HepG2 (cell line): ENCODE results near the gene FMC1. TPM values are rescaled to one million over a fixed set of nuclear protein-coding genes. Genes with fewer than 3 reads are reported as not detected.

ENCODE experiments used
- ATAD3A ChIP-seq: sonication (generic); formaldehyde crosslinking; IDR thresholded peaks from 2 replicates; pipeline ENCODE4 v1.4.0; 2020; ENCODE audit warnings: missing genetic modification reagents
- HDAC2 ChIP-seq: sonication (generic); formaldehyde crosslinking; IDR thresholded peaks from 2 replicates; pipeline ENCODE4 v1.4.0; 2020; ENCODE audit warnings: missing genetic modification reagents
- HMG20B ChIP-seq: conservative IDR thresholded peaks from 2 replicates; pipeline ENCODE4 v1.6.1; 2016; ENCODE audit warnings: missing genetic modification reagents, missing compliant biosample characterization
- HMGA1 ChIP-seq: sonication (generic); formaldehyde crosslinking; conservative IDR thresholded peaks from 2 replicates; pipeline ENCODE4 v1.4.0; 2020; ENCODE audit warnings: missing genetic modification reagents
- NR2F6 ChIP-seq, 2 experiments: IDR thresholded peaks; 2 replicates each; pipeline ENCODE4 v1.6.1; 2016; ENCODE audit warnings: antibody characterized with exemption in 1 of 2, mild to moderate bottlenecking in 1 of 2
- RAD51 ChIP-seq: fragments of 450-650 bp; IDR thresholded peaks from 2 replicates; pipeline ENCODE4 v1.6.1; 2016; ENCODE audit warnings: borderline replicate concordance
- RFX5 ChIP-seq: IDR thresholded peaks from 2 replicates; pipeline ENCODE4 v1.6.1; 2011; ENCODE audit warnings: low read depth, low read length, improper control_type of control experiment
- ZBTB7A ChIP-seq: sonication (generic); formaldehyde crosslinking; IDR thresholded peaks from 2 replicates; pipeline ENCODE4 v1.8.0; 2022; ENCODE audit warnings: mild to moderate bottlenecking, missing genetic modification reagents
- ZNF343 ChIP-seq: sonication (generic); formaldehyde crosslinking; IDR thresholded peaks from 2 replicates; pipeline ENCODE4 v1.4.0; 2020; ENCODE audit warnings: mild to moderate bottlenecking, missing genetic modification reagents
- polyA plus RNA-seq, 8 experiments: library from polyadenylated mRNA; depleted of rRNA in 3 of 8; stranded (reverse) in 7 of 8; unstranded in 1 of 8; fragments of >200 nt; fragmentation: Illumina TruSeq in 4 of 8; extraction: Trizol in 4 of 8; gene quantifications; 2 replicates each; pipeline versions ENCODE4 v1.2.1 to v1.2.3, GENCODE V29; 2011 to 2016; ENCODE audit warnings: low read depth in 4 of 8, missing spikeins in 1 of 8, mixed read lengths in 1 of 8; ENCODE audit not compliant: insufficient read depth in 1 of 8
- total RNA-seq, 5 experiments: library from RNA; depleted of rRNA; stranded (reverse); fragments of >200 nt; fragmentation: Illumina TruSeq; extraction: Trizol; gene quantifications; 2 replicates each; pipeline ENCODE4 v1.2.3, GENCODE V29; 2016; ENCODE audit warnings: low read depth in 1 of 5
- TF ChIP-seq, protein P1 (sequence below): sonication (generic); formaldehyde crosslinking; IDR thresholded peaks from 2 replicates; pipeline ENCODE4 v1.4.0; 2020; ENCODE audit warnings: mild to moderate bottlenecking, missing genetic modification reagents, borderline replicate concordance
- TF ChIP-seq, protein P2 (sequence below): sonication (generic); formaldehyde crosslinking; IDR thresholded peaks from 2 replicates; pipeline ENCODE4 v1.5.0; 2020; ENCODE audit warnings: missing genetic modification reagents, mild to moderate bottlenecking, borderline replicate concordance
- TF ChIP-seq, protein P3 (sequence below): IDR thresholded peaks from 2 replicates; pipeline ENCODE4 v1.6.1; 2018; ENCODE audit warnings: missing genetic modification reagents, mild to moderate bottlenecking, missing compliant biosample characterization
- TF ChIP-seq, protein P4 (sequence below): IDR thresholded peaks from 2 replicates; pipeline ENCODE4 v1.6.1; 2012; ENCODE audit warnings: low read depth, low read length, improper control_type of control experiment
- TF ChIP-seq, protein P5 (sequence below): sonication (generic); formaldehyde crosslinking; conservative IDR thresholded peaks from 2 replicates; pipeline ENCODE4 v1.8.0; 2022; ENCODE audit warnings: missing genetic modification reagents
- TF ChIP-seq, protein P6 (sequence below): sonication (generic); formaldehyde crosslinking; IDR thresholded peaks from 2 replicates; pipeline ENCODE4 v1.5.1; 2020; ENCODE audit warnings: mild to moderate bottlenecking, missing genetic modification reagents

The FMC1 gene
- total and polyA plus RNA-seq, 2 of the 13 experiments (the other 11 are each of a cell fraction or from before 2014, with no cell fraction given): 39.2 to 50.7 TPM

DNA sequence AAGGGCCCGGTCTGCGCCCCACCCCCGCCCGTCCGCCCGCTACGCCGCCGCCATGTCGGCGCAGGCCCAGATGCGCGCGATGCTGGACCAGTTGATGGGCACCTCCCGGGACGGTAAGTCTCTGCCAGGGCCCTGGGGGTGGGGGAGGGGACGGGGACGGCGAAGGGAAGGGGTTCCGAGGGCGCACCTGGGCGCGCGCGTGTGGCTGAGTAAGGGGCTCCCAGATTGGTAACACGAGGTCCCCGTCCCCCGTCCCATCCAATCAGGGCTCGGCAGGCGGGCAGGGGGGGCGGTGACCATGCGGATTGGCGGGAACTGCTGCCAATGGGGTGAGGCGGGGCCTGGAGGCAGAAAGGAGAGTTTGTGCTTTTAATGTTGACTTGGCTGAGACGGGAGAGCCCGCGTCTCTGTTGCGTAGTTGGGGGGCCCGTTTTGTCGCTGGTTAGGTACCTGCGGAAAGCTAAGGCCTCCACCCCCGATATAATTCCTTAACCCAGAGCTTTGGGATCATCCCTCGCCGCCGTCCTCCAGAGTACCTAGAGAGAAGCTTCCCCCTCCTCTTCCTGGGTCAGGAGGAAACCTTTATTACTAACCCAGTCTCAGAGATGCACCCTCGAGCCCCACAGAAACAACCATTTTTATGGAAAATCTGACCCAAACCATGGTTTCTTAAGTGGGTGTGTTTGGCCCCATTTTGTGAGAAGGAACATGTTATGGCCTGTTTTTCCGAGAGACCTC is 19.2 kb downstream of the FMC1 start (continued):
- TF ChIP-seq, protein P1, sequence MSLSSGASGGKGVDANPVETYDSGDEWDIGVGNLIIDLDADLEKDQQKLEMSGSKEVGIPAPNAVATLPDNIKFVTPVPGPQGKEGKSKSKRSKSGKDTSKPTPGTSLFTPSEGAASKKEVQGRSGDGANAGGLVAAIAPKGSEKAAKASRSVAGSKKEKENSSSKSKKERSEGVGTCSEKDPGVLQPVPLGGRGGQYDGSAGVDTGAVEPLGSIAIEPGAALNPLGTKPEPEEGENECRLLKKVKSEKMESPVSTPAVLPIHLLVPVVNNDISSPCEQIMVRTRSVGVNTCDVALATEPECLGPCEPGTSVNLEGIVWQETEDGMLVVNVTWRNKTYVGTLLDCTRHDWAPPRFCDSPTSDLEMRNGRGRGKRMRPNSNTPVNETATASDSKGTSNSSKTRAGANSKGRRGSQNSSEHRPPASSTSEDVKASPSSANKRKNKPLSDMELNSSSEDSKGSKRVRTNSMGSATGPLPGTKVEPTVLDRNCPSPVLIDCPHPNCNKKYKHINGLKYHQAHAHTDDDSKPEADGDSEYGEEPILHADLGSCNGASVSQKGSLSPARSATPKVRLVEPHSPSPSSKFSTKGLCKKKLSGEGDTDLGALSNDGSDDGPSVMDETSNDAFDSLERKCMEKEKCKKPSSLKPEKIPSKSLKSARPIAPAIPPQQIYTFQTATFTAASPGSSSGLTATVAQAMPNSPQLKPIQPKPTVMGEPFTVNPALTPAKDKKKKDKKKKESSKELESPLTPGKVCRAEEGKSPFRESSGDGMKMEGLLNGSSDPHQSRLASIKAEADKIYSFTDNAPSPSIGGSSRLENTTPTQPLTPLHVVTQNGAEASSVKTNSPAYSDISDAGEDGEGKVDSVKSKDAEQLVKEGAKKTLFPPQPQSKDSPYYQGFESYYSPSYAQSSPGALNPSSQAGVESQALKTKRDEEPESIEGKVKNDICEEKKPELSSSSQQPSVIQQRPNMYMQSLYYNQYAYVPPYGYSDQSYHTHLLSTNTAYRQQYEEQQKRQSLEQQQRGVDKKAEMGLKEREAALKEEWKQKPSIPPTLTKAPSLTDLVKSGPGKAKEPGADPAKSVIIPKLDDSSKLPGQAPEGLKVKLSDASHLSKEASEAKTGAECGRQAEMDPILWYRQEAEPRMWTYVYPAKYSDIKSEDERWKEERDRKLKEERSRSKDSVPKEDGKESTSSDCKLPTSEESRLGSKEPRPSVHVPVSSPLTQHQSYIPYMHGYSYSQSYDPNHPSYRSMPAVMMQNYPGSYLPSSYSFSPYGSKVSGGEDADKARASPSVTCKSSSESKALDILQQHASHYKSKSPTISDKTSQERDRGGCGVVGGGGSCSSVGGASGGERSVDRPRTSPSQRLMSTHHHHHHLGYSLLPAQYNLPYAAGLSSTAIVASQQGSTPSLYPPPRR (CRISPR knock-in tag): peak; percentile 7; the same call in 1 of the 2 replicates
- TF ChIP-seq, protein P2, sequence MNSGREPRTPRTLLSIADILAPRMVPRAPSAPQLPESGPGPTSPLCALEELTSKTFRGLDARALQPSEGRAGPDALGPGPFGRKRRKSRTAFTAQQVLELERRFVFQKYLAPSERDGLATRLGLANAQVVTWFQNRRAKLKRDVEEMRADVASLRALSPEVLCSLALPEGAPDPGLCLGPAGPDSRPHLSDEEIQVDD (CRISPR knock-in tag): no peak
- TF ChIP-seq RAD51 (no peak), ZNF343 (CRISPR knock-in tag) (no peak), ZBTB7A (CRISPR knock-in tag) (0 out of 2 replicates have a peak, but pooled peaks have one; percentile 60), HDAC2 (CRISPR knock-in tag) (no peak), HMGA1 (CRISPR knock-in tag) (no peak), NR2F6 (IDR thresholded peaks at IDR 0.05) (no peak), NR2F6 (CRISPR knock-in tag; IDR thresholded peaks at IDR 0.05) (no peak), RFX5 (0 out of 2 replicates have a peak, but pooled peaks have one; percentile 46), HMG20B (CRISPR knock-in tag) (0 out of 2 replicates have a peak, but pooled peaks have one; percentile 14), ATAD3A (no peak)
- TF ChIP-seq, protein P3, sequence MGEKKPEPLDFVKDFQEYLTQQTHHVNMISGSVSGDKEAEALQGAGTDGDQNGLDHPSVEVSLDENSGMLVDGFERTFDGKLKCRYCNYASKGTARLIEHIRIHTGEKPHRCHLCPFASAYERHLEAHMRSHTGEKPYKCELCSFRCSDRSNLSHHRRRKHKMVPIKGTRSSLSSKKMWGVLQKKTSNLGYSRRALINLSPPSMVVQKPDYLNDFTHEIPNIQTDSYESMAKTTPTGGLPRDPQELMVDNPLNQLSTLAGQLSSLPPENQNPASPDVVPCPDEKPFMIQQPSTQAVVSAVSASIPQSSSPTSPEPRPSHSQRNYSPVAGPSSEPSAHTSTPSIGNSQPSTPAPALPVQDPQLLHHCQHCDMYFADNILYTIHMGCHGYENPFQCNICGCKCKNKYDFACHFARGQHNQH (CRISPR knock-in tag): peak; percentile 36; the same call in 1 of the 2 replicates
- TF ChIP-seq, protein P4, sequence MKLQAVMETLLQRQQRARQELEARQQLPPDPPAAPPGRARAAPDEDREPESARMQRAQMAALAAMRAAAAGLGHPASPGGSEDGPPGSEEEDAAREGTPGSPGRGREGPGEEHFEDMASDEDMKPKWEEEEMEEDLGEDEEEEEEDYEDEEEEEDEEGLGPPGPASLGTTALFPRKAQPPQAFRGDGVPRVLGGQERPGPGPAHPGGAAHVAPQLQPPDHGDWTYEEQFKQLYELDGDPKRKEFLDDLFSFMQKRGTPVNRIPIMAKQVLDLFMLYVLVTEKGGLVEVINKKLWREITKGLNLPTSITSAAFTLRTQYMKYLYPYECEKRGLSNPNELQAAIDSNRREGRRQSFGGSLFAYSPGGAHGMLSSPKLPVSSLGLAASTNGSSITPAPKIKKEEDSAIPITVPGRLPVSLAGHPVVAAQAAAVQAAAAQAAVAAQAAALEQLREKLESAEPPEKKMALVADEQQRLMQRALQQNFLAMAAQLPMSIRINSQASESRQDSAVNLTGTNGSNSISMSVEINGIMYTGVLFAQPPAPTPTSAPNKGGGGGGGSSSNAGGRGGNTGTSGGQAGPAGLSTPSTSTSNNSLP: no peak
- TF ChIP-seq, protein P5, sequence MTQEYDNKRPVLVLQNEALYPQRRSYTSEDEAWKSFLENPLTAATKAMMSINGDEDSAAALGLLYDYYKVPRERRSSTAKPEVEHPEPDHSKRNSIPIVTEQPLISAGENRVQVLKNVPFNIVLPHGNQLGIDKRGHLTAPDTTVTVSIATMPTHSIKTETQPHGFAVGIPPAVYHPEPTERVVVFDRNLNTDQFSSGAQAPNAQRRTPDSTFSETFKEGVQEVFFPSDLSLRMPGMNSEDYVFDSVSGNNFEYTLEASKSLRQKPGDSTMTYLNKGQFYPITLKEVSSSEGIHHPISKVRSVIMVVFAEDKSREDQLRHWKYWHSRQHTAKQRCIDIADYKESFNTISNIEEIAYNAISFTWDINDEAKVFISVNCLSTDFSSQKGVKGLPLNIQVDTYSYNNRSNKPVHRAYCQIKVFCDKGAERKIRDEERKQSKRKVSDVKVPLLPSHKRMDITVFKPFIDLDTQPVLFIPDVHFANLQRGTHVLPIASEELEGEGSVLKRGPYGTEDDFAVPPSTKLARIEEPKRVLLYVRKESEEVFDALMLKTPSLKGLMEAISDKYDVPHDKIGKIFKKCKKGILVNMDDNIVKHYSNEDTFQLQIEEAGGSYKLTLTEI (CRISPR knock-in tag): no peak
- TF ChIP-seq, protein P6, sequence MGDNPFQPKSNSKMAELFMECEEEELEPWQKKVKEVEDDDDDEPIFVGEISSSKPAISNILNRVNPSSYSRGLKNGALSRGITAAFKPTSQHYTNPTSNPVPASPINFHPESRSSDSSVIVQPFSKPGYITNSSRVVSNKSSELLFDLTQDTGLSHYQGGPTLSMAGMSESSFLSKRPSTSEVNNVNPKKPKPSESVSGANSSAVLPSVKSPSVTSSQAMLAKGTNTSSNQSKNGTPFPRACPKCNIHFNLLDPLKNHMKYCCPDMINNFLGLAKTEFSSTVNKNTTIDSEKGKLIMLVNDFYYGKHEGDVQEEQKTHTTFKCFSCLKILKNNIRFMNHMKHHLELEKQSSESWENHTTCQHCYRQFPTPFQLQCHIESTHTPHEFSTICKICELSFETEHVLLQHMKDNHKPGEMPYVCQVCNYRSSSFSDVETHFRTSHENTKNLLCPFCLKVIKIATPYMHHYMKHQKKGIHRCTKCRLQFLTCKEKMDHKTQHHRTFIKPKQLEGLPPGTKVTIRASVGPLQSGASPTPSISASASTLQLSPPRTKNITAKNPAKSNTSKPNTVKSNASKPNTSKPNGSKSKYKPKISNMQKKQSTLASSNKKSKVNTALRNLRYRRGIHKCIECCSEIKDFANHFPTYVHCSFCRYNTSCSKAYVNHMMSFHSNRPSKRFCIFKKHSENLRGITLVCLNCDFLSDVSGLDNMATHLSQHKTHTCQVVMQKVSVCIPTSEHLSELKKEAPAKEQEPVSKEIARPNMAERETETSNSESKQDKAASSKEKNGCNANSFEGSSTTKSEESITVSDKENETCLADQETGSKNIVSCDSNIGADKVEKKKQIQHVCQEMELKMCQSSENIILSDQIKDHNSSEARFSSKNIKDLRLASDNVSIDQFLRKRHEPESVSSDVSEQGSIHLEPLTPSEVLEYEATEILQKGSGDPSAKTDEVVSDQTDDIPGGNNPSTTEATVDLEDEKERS (CRISPR knock-in tag): no peak
